ENCODE data around the gene NIPAL1.

Gene NIPAL1

DNA sequence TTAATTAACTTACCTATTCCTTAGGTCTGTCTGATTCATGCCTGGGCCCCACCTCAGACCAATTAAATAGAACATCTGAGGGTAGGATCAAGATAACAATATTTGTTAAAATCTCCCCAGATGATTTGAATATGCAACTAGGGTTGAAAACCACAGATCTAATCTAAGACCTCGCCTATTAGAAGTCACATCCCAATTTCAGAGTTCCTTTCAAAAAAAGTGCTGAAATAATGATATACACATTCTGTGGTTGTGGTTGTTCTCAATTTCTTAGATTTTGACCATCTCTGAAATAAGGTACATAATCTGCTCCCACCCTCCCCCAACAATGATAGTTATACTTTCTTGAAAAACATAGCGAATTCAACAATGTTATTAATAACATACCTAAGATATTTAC lies 27.7 kb downstream of the NIPAL1 start:
- TF ChIP-seq, protein P1, sequence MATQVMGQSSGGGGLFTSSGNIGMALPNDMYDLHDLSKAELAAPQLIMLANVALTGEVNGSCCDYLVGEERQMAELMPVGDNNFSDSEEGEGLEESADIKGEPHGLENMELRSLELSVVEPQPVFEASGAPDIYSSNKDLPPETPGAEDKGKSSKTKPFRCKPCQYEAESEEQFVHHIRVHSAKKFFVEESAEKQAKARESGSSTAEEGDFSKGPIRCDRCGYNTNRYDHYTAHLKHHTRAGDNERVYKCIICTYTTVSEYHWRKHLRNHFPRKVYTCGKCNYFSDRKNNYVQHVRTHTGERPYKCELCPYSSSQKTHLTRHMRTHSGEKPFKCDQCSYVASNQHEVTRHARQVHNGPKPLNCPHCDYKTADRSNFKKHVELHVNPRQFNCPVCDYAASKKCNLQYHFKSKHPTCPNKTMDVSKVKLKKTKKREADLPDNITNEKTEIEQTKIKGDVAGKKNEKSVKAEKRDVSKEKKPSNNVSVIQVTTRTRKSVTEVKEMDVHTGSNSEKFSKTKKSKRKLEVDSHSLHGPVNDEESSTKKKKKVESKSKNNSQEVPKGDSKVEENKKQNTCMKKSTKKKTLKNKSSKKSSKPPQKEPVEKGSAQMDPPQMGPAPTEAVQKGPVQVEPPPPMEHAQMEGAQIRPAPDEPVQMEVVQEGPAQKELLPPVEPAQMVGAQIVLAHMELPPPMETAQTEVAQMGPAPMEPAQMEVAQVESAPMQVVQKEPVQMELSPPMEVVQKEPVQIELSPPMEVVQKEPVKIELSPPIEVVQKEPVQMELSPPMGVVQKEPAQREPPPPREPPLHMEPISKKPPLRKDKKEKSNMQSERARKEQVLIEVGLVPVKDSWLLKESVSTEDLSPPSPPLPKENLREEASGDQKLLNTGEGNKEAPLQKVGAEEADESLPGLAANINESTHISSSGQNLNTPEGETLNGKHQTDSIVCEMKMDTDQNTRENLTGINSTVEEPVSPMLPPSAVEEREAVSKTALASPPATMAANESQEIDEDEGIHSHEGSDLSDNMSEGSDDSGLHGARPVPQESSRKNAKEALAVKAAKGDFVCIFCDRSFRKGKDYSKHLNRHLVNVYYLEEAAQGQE (IDR thresholded peaks at IDR 0.05; ENCODE audit: low read depth): no peak
- TF ChIP-seq YY1 (IDR thresholded peaks at IDR 0.05; ENCODE audit: low read depth) (no peak), TAF1 (IDR thresholded peaks at IDR 0.05; ENCODE audit: low read depth) (no peak), TEAD4 (IDR thresholded peaks at IDR 0.05) (no peak), NFIC (IDR thresholded peaks at IDR 0.05) (no peak), CEBPB (IDR thresholded peaks at IDR 0.05) (no peak), RAD21 (IDR thresholded peaks at IDR 0.05; ENCODE audit: low read depth) (no peak), EGR1 (IDR thresholded peaks at IDR 0.05) (no peak), ZBTB7A (IDR thresholded peaks at IDR 0.05; ENCODE audit: low read depth) (no peak), TCF12 (IDR thresholded peaks at IDR 0.05; ENCODE audit: low read depth) (no peak)
- TF ChIP-seq, protein P2, sequence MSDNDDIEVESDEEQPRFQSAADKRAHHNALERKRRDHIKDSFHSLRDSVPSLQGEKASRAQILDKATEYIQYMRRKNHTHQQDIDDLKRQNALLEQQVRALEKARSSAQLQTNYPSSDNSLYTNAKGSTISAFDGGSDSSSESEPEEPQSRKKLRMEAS (IDR thresholded peaks at IDR 0.05): no peak
- TF ChIP-seq, protein P3, sequence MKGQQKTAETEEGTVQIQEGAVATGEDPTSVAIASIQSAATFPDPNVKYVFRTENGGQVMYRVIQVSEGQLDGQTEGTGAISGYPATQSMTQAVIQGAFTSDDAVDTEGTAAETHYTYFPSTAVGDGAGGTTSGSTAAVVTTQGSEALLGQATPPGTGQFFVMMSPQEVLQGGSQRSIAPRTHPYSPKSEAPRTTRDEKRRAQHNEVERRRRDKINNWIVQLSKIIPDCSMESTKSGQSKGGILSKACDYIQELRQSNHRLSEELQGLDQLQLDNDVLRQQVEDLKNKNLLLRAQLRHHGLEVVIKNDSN (IDR thresholded peaks at IDR 0.05): no peak

DNA sequence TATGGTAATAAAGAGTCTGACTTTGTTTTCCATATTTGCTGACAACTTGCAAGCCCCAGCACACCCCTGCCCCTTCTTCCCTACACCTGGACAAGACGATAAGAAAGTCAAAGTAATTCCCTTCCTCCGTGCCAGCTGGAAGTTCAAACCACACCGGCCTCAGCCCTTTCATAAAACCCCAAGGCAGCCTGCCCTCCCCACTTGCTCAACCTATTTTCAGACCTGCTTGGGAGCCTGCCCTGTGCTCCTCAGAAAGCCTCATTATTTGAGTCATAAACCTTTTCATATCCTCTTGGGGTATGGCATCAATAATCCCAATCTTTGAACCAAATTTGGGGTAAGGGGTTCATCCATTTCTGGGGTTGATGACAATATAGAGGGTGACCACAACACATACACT lies 29.5 kb downstream of the NIPAL1 start:
- TF ChIP-seq TCF12 (IDR thresholded peaks at IDR 0.05; ENCODE audit: low read depth) (no peak), FOXM1 (IDR thresholded peaks at IDR 0.05; ENCODE audit: borderline replicate concordance, low read depth) (no peak), TAF1 (IDR thresholded peaks at IDR 0.05; ENCODE audit: low read depth) (no peak), TEAD4 (IDR thresholded peaks at IDR 0.05) (no peak)
- TF ChIP-seq, protein P1 (IDR thresholded peaks at IDR 0.05; ENCODE audit: low read depth): no peak
- TF ChIP-seq, protein P3 (IDR thresholded peaks at IDR 0.05): no peak

DNA sequence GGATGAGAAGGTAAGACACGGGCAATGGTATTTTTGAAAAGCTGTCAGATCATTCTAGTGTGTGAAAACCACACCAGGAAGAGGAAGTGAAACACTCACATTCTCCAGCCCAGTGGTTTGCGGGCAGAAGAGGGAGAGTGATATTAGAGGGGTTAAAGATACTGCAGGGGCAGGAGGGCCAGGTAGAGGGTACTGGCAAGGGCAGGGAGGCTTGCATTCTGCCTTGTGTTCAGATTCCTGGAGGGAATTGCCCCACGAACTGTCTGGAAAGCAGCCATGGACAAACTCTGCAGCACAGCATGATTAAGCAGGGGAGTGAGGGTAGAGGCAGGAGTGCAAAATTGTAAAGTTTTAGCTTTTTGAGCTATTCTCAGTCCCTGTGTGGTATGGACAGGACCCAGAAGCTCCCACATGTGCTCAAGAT lies 30.9 kb downstream of the NIPAL1 start:
- TF ChIP-seq FOXM1 (IDR thresholded peaks at IDR 0.05; ENCODE audit: borderline replicate concordance, low read depth) (no peak), TCF12 (IDR thresholded peaks at IDR 0.05; ENCODE audit: low read depth) (no peak), ZBTB7A (IDR thresholded peaks at IDR 0.05; ENCODE audit: low read depth) (no peak), CREB1 (IDR thresholded peaks at IDR 0.05; ENCODE audit: low read depth) (no peak), TAF1 (IDR thresholded peaks at IDR 0.05; ENCODE audit: low read depth) (no peak), RAD21 (IDR thresholded peaks at IDR 0.05; ENCODE audit: low read depth) (no peak), EGR1 (IDR thresholded peaks at IDR 0.05) (no peak), EP300 (IDR thresholded peaks at IDR 0.05; ENCODE audit: borderline replicate concordance) (no peak), YY1 (IDR thresholded peaks at IDR 0.05; ENCODE audit: low read depth) (no peak), CEBPB (IDR thresholded peaks at IDR 0.05) (no peak)
- TF ChIP-seq, protein P3 (IDR thresholded peaks at IDR 0.05): no peak

DNA sequence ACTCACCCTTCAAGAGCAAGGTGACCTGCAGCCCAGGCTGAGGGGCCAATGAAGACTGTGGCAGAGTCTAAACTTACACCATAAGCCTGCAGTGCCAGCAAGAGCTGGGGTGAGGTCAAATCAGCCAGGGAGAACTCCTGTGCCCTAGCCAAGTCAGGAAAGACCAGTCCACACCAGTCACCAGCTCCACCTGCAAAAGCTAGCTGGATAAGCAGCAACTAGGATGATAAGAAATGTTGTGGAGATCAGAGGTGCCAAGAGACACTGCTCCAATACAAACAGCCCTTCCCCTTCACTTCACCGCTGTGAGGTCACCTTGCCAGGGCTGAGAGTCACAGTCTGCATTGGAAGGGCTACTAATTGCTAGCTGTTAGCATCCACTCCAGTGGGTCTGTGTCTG lies 31.3 kb downstream of the NIPAL1 start:
- no peak for TF ChIP-seq EGR1 (IDR thresholded peaks at IDR 0.05)
- TF ChIP-seq ZBTB7A (IDR thresholded peaks at IDR 0.05; ENCODE audit: low read depth): no peak
- TF ChIP-seq CEBPB (IDR thresholded peaks at IDR 0.05): no peak
- TF ChIP-seq, protein P2 (IDR thresholded peaks at IDR 0.05): no peak
- TF ChIP-seq TEAD4 (IDR thresholded peaks at IDR 0.05): no peak
- TF ChIP-seq TAF1 (IDR thresholded peaks at IDR 0.05; ENCODE audit: low read depth): no peak
- TF ChIP-seq RAD21 (IDR thresholded peaks at IDR 0.05; ENCODE audit: low read depth): no peak
- TF ChIP-seq TCF12 (IDR thresholded peaks at IDR 0.05; ENCODE audit: low read depth): no peak
- TF ChIP-seq, protein P1 (IDR thresholded peaks at IDR 0.05; ENCODE audit: low read depth): no peak
- TF ChIP-seq, protein P3 (IDR thresholded peaks at IDR 0.05): no peak
- no peak for TF ChIP-seq CREB1 (IDR thresholded peaks at IDR 0.05; ENCODE audit: low read depth)
- no peak for TF ChIP-seq FOXM1 (IDR thresholded peaks at IDR 0.05; ENCODE audit: borderline replicate concordance, low read depth)
- no peak for TF ChIP-seq NFIC (IDR thresholded peaks at IDR 0.05)
- TF ChIP-seq YY1 (IDR thresholded peaks at IDR 0.05; ENCODE audit: low read depth): no peak
- TF ChIP-seq EP300 (IDR thresholded peaks at IDR 0.05; ENCODE audit: borderline replicate concordance): no peak

Measured in Ishikawa (cell line).